ENCODE measurements around the gene PSPN. TPM values are rescaled to one million over a fixed set of nuclear protein-coding genes. Genes with fewer than 3 reads are reported as not detected.

The PSPN gene
- total RNA-seq, 1 experiment from 2014 or later, result 1.6 TPM

GRCh38 chr19:6392221-6393073 lies 16.7 kb upstream of the PSPN start:
- Histone ChIP-seq H3K9me3 (ENCODE audit: control insufficient read depth, insufficient read depth, low read depth, low read length) (no peaks in the 10 kb centered on the region), H3K27me3 (ENCODE audit: control insufficient read depth, insufficient read depth, low read length) (no peaks in the 10 kb centered on the region), H3K36me3 (ENCODE audit: control insufficient read depth, insufficient read depth, low read length) (peaks cover 6% of the 10 kb centered on the region), H3K27ac (ENCODE audit: low read length) (peak overlapping the region; percentile 93), H3K4me1 (ENCODE audit: control insufficient read depth, insufficient read depth, low read length) (peaks cover 7% of the 10 kb centered on the region; the same call in 1 of the 2 replicates), H3K4me3 (ENCODE audit: low read depth in 2 of 2, low read length in 2 of 2) (peak overlapping the region; percentile 80 to 94)
- ChIA-PET CTCF (interaction anchor here (0.6 kb wide), 1 partner anchor 414 kb away, joined by 3 read pairs; the partner anchor contains the start of gene RANBP3), POLR2A (no interaction called here)
- intact Hi-C loops (cut with micrococcal nuclease; ENCODE audit: unreplicated experiment) (no loop called here), in situ Hi-C loops (cut with HindIII; ENCODE audit: low pct_unique_long_range_greater_than_20kb, low sequenced_read_pairs) (no loop called here)
- TSS peak; percentile 86 for BruUV-seq (replicated peaks)
- ATAC-seq (no peak; the same call in 1 of the 2 replicates), DNase-seq (ENCODE audit: low read depth, low spot score) (no peak)
- TF ChIP-seq TCF7L2 (IDR thresholded peaks at IDR 0.05; ENCODE audit: low read depth, low read length) (no peak), POLR2AphosphoS5 (IDR thresholded peaks at IDR 0.05; ENCODE audit: low read depth, low read length) (no peak), SIN3A (IDR thresholded peaks at IDR 0.05; ENCODE audit: borderline replicate concordance, insufficient read depth, low read depth, low read length) (no peak), CTCF (IDR thresholded peaks at IDR 0.05) (no peak), REST (IDR thresholded peaks at IDR 0.05; ENCODE audit: insufficient read depth in 1 of 2, low read depth in 2 of 2, low read length in 1 of 2) (no peak)

GRCh38 chr19:6387372-6387771 lies 11.6 kb upstream of the PSPN start:
- in situ Hi-C loops (cut with HindIII; ENCODE audit: low pct_unique_long_range_greater_than_20kb, low sequenced_read_pairs), result no loop called here
- H3K27ac ChIP-seq (ENCODE audit: low read length), result no peak overlapping the region
- POLR2A ChIA-PET, result no interaction called here
- no peak overlapping the region for H3K4me3 ChIP-seq (ENCODE audit: low read depth in 2 of 2, low read length in 2 of 2)
- H3K27me3 ChIP-seq (ENCODE audit: control insufficient read depth, insufficient read depth, low read length), result no peaks in the 10 kb centered on the region
- H3K36me3 ChIP-seq (ENCODE audit: control insufficient read depth, insufficient read depth, low read length), result peaks cover under 1% of the 10 kb centered on the region
- H3K9me3 ChIP-seq (ENCODE audit: control insufficient read depth, insufficient read depth, low read depth, low read length), result no peaks in the 10 kb centered on the region
- CTCF ChIA-PET, result no interaction called here
- ATAC-seq (no peak), DNase-seq (ENCODE audit: low read depth, low spot score) (no peak)
- intact Hi-C loops (cut with micrococcal nuclease; ENCODE audit: unreplicated experiment), result no loop called here
- peaks cover 4% of the 10 kb centered on the region; the same call in 1 of the 2 replicates for H3K4me1 ChIP-seq (ENCODE audit: control insufficient read depth, insufficient read depth, low read length)
- TF ChIP-seq TCF7L2 (IDR thresholded peaks at IDR 0.05; ENCODE audit: low read depth, low read length) (no peak), POLR2AphosphoS5 (IDR thresholded peaks at IDR 0.05; ENCODE audit: low read depth, low read length) (no peak), REST (IDR thresholded peaks at IDR 0.05; ENCODE audit: insufficient read depth in 1 of 2, low read depth in 2 of 2, low read length in 1 of 2) (no peak), CTCF (IDR thresholded peaks at IDR 0.05) (no peak), SIN3A (IDR thresholded peaks at IDR 0.05; ENCODE audit: borderline replicate concordance, insufficient read depth, low read depth, low read length) (no peak)
- BruUV-seq (replicated peaks), result no TSS peak

Measured in Panc1 (cell line).